ENCODE data around the gene CARD8. TPM values are rescaled to one million over a fixed set of nuclear protein-coding genes. Genes with fewer than 3 reads are reported as not detected.

CARD8 gene
- total RNA-seq, 1 donor from 2014 or later: 21.7 TPM

DNA sequence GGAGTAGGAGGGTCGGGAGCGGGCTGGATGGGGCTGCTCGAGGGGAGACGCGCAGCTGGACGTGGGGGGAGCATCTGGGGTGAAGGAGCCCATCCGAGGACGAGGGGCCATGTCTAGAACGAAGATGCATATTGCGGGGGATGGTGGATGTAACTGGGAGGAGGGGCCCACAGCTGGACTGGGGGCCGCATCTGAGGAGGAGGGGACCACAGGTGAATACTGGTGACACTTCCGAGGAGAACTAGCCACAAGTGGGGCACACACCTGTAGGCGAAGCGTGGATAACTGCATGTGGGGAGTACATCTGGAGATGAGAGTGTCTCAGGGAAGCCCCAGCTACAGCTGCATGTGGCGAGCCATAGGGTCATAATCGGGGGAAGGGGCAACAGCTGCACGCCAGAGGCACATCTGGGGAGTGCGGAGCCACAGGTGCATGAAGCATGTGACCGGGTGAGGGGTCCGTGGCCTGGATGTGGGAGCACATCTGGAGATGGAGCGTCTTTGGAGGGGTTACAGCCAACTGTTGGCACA lies 84.8 kb downstream of the CARD8 start:
- no peak for DNase-seq

DNA sequence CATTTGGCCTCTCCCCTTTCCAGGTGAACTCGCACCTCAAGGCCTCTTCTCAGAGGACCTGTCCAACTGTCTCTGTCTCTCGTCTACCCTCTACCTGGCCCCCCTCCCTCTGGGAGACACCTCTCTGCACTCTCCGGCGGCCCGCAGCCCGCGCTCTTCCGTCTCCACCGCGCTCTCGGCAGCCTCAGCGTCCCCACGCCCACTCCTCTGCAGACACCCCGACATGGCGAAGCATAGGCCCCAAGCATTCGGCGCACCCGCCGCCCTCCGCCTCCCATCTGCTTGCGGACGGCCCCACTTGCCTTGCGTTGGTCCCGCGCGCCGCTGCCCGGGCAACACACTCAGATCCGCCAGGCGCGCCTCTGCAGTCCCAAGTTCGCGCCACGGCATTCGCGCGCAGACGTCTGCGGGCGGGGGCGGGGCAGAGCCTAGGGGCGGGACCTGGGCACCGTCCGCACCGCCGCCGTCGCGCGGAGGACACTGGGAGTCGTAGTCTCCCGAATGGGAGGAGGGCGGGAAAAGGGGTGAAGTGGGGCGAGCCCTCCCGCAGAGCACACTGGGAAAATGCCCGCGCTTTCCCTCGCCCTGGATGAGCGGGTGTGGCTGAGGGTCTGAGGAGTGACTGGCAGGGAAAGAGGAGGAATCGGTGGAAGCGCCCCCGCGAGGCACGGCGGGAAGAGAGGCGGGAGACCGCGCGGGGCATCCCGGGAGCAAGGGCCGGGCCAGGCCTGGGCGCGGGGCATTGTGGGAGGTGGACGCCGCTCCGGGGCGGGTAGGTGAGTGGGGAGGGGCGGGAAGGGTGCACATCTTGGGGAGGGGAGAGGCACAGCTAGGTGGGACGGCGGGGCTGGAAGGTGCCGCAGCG lies 85.5 kb downstream of the CARD8 start, which contains the start of the genes LIG1 and ZSWIM9:
Gene LIG1 (minus strand): TSS at position 406 of the 865 bp plus-strand sequence. CDS start 4,778 bp downstream, outside the sequence.
Gene ZSWIM9 (plus strand): TSS at position 742 of the 865 bp plus-strand sequence. CDS start 1,123 bp downstream, outside the sequence.
- DNase-seq: peak; percentile 97

DNA sequence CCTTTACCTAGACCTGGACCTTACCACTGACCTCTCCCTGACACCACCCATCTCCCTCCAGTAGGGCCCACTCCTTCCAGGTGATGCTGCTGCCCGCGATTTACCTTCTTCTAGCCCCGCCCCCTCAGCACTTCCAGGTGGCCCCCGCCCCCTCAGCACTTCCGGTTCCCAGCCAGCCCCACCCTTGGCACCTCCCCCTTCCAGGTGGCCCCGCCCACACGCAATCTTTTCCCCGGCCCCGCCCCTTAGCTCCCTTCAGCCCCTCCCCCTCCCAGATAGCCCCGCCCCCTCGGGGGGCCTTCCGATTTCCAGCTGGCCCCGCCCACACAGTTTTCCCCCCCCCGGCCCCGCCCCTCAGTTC lies 86.2 kb downstream of the CARD8 start:
- peak; percentile 21 for DNase-seq

DNA sequence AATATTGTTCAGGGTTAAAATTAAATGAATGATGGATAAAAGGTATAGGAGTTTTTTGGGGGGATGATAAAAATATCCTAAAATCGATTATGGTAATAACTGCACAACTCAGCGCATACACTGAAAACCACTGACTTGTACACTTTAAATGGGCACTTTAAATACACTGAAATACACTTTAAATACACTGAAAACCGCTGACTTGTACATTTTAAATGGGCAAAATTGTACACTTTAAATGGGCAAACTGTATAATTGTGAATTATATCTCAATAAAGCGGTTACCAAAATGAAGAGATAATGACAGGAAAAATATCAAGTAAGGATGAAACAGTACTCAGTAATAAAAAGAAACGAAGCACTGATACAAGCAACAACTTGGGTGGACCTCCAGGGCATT lies 87.0 kb downstream of the CARD8 start:
- no peak for DNase-seq

DNA sequence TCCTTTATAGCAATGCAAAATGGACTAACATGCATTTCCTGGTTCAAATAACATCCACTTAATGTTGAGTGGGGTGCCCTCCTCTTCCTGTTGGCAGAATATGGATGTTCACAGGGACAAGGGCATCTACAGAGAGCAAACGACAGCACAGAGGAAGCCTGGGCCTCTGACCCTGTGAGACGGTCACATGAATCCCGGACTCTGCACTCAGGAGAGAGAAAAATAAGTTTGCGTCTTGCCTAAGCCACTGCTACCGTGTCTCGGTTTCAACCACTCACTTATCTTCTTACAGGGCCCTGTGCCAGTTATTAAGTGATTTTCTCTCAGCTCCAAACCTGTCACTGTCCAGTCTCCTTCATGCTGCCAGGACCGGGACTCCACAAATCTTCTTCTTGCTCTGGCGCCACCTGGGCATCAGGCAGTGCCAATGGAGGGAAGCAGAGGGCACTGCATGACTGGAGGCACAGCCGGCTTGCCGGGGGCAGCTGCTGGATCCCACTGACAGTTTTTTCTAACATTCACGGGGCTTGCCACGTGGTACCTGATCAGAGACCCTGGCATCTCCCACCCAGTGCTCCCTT lies 97.4 kb downstream of the CARD8 start:
- no peak for DNase-seq

Other genes with a start within 250 kb of the CARD8 start
- not detected for gene CABP5, start 211.8 kb downstream of the CARD8 start, total RNA-seq
- gene PLA2G4C, start 145.1 kb downstream of the CARD8 start, total RNA-seq: 9.7 TPM
- gene LIG1, start 85.6 kb downstream of the CARD8 start, total RNA-seq: 22.3 TPM
- 2.8 TPM for gene ZSWIM9, start 85.2 kb downstream of the CARD8 start, total RNA-seq
- gene ZNF114, start 14.2 kb upstream of the CARD8 start, total RNA-seq: 4.8 TPM
- 7.0 TPM for gene EMP3, start 69.6 kb upstream of the CARD8 start, total RNA-seq
- 3.9 TPM for gene TMEM143, start 108.0 kb upstream of the CARD8 start, total RNA-seq
- gene SYNGR4, start 108.5 kb upstream of the CARD8 start, total RNA-seq: not detected
- 21.8 TPM for gene KDELR1, start 135.6 kb upstream of the CARD8 start, total RNA-seq
- 2.5 TPM for gene GRIN2D, start 137.8 kb upstream of the CARD8 start, total RNA-seq
- 9.7 TPM for gene GRWD1, start 190.1 kb upstream of the CARD8 start, total RNA-seq
- gene KCNJ14, start 199.7 kb upstream of the CARD8 start, total RNA-seq: 0.47 TPM
- gene CYTH2, start 213.5 kb upstream of the CARD8 start, total RNA-seq: 71.0 TPM